Transverse colon (tissue), 4 donors: Measurements from ENCODE around the gene DLGAP1. TPM values are rescaled to one million over a fixed set of nuclear protein-coding genes. Genes with fewer than 3 reads are reported as not detected.
A peak's percentile ranks its signal among the peaks of the same experiment; 100 is the strongest.

Experiments used
- DNase-seq: peaks from one replicate; pipeline ENCODE4 v3.0.0-alpha.2; 2019
- H3K27ac ChIP-seq, 4 donors: fragments of 200-600 bp; sonication (generic); 2 replicates each; pipeline ENCODE4 v1.5.1; 2016 to 2018; ENCODE audit warnings: inconsistent platforms in 4 of 4
- H3K27me3 ChIP-seq: fragments of 200-600 bp; sonication (generic); 2 replicates; pipeline ENCODE4 v1.5.1; 2017; ENCODE audit warnings: inconsistent platforms
- H3K36me3 ChIP-seq, 4 donors: fragments of 200-600 bp; sonication (generic); 2 replicates each; pipeline ENCODE4 v1.5.1; 2017 to 2019; ENCODE audit warnings: inconsistent platforms in 4 of 4
- H3K4me1 ChIP-seq, 4 donors: fragments of 200-600 bp; sonication (generic); 2 replicates each; pipeline ENCODE4 v1.5.1; 2017 to 2020; ENCODE audit warnings: inconsistent platforms in 4 of 4
- H3K4me3 ChIP-seq, 4 donors: fragments of 200-600 bp; sonication (generic); 1 replicate in 1 of 4; 2 replicates in 3 of 4; pipeline versions ENCODE4 v1.5.1 to v1.6.1; 2017 to 2019; ENCODE audit warnings: inconsistent platforms in 4 of 4
- H3K9me3 ChIP-seq, 2 donors: fragments of 200-600 bp; sonication (generic); 2 replicates each; pipeline ENCODE4 v1.5.1; 2017 to 2019; ENCODE audit warnings: inconsistent platforms in 2 of 2
- EP300 ChIP-seq: sonication (generic); formaldehyde crosslinking; IDR thresholded peaks from one replicate; pipeline ENCODE4 v1.6.1; 2017; ENCODE audit warnings: antibody characterized with exemption, low read depth
- POLR2A ChIP-seq: fragments of 450-650 bp; IDR thresholded peaks from one replicate; pipeline ENCODE4 v1.6.1; 2016; ENCODE audit warnings: antibody characterized with exemption, mild to moderate bottlenecking, moderate library complexity
- POLR2AphosphoS5 ChIP-seq, 3 donors: sonication (generic); formaldehyde crosslinking; IDR thresholded peaks; one replicate each; pipeline ENCODE4 v1.6.1; 2016; ENCODE audit warnings: antibody characterized with exemption in 3 of 3
- WGBS, 2 donors: methylation state at CpG; one replicate each; pipeline ENCODE4 v1.1.5; 2018; ENCODE audit warnings: low coverage in 1 of 2; 5-methylcytosine and 5-hydroxymethylcytosine counted together
- in situ Hi-C, 4 donors: fragments of 200-750 bp; cut with MboI; loops; one replicate each; pipeline versions ENCODE4 v1.15.0 to v1.15.1; 2017; ENCODE audit warnings: low sequenced_read_pairs in 3 of 4, low pct_ligation_motif_present in 1 of 4, low pct_unique_long_range_greater_than_20kb in 1 of 4
- intact Hi-C: fragments of 100-400 bp; cut with DNase I; formaldehyde crosslinking; loops from one replicate; pipeline ENCODE4 v1.15.1; 2023; ENCODE audit warnings: low total_unique reads
- total RNA-seq, 4 donors: library from RNA; depleted of rRNA; stranded (reverse); fragments of >200 nt; gene quantifications; one replicate each; pipeline ENCODE4 v1.1.0, GENCODE V29; 2016
- TF ChIP-seq, protein P1 (sequence below), 5 experiments: fragments of 200-600 bp in 3 of 5; fragments of 450-650 bp in 2 of 5; sonication (generic) in 3 of 5; IDR thresholded peaks; 1 replicate in 2 of 5; 2 replicates in 3 of 5; pipeline ENCODE4 v1.5.1; 2016 to 2017; ENCODE audit warnings: antibody characterized with exemption in 5 of 5, inconsistent platforms in 3 of 5, mild to moderate bottlenecking in 2 of 5, moderate library complexity in 1 of 5

Gene DLGAP1
- total RNA-seq, 4 donors from 2014 or later, result 2.7 to 7.2 (median 3.3) TPM

DNA sequence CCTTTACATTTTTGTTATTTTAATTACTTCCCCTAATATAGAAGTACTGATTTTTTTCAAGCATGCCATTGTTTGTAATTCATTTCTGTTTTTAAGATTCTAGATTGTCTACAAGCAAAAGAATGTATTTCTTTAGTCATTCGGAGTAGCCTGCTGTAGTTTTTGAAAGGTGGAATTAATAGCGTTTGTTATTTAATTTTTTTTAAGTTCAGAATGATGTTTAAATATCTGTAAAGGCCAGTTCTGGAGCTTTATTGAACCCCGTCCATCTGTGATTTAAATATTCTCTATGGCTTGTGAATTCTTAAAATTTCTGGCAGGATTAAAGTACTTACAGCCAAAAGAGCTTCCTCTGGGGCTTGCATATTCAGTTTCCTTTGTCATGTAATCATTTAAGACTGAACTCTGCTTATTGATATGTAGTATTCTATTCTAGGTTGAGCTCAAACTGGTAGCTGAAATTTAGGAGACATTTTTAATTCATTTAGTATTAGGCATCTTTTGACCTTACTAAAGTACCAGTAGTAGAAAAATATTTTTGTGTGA is 999.9 kb downstream of the DLGAP1 start:
- no peak for DNase-seq
- in situ Hi-C loops (loop anchor here (5.0 to 25.0 kb wide), 4 partner anchors 132 to 170 kb away; no protein-coding TSS in a partner anchor), intact Hi-C loops (loop anchor here (10.0 kb wide), 1 partner anchor 170 kb away; no protein-coding TSS in a partner anchor)
- 23 to 28% methylated on average over 3 of the region's 3 CpGs for WGBS, 2 donors
- peak overlapping the region in 2 of 4 donors; percentile 68 to 87 for H3K4me3 ChIP-seq
- H3K36me3 ChIP-seq, result peaks cover 0 to 8% (median 0%) of the 10 kb centered on the region in 4 donors
- H3K27me3 ChIP-seq, result no peaks in the 10 kb centered on the region
- H3K27ac ChIP-seq, result peak overlapping the region; percentile 98 to 99 (median 99)
- no peak for TF ChIP-seq POLR2A
- no peak for TF ChIP-seq POLR2AphosphoS5 (IDR thresholded peaks at IDR 0.05)
- no peak for TF ChIP-seq EP300
- TF ChIP-seq, protein P1, sequence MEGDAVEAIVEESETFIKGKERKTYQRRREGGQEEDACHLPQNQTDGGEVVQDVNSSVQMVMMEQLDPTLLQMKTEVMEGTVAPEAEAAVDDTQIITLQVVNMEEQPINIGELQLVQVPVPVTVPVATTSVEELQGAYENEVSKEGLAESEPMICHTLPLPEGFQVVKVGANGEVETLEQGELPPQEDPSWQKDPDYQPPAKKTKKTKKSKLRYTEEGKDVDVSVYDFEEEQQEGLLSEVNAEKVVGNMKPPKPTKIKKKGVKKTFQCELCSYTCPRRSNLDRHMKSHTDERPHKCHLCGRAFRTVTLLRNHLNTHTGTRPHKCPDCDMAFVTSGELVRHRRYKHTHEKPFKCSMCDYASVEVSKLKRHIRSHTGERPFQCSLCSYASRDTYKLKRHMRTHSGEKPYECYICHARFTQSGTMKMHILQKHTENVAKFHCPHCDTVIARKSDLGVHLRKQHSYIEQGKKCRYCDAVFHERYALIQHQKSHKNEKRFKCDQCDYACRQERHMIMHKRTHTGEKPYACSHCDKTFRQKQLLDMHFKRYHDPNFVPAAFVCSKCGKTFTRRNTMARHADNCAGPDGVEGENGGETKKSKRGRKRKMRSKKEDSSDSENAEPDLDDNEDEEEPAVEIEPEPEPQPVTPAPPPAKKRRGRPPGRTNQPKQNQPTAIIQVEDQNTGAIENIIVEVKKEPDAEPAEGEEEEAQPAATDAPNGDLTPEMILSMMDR (IDR thresholded peaks at IDR 0.05), result no peak
- no peaks in the 10 kb centered on the region for H3K9me3 ChIP-seq
- H3K4me1 ChIP-seq, result peaks cover 33 to 65% (median 47%) of the 10 kb centered on the region in 4 donors

DNA sequence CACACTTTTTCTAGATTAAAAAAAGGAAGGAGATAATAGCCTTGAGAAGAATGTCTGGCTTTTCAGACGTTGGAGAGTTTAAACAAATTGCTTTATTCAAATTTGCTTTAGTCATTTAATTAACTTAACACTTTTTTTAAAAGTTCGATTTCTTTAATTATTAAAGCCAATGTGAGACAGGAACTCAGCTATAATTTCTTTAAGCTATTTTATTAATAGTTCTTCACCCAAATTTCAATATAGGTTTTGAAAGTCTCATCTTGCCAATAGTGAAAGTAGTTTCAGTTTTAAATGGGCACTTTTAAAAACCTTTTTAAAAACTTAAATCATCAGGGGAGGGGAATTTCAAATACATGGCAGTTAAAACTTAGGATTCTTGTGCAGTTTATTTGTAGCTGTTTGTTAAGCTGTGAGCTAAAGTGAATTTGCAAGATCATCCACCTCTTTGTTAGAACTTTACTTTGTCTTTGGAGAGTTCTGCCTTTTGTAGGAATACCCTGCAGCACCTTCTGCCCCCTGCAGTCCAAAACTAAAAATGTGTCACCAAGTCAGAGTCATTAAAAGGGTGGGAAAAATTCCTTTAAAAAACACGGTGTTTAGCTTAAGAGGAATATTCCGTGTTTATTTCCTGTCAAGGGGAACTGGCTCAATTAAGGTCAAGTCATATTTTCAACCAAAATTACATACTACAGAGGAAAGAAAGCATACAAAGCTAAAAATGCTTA is 1000.6 kb downstream of the DLGAP1 start:
- WGBS, 2 donors, result 0 to 1% methylated on average over 4 of the region's 4 CpGs
- no peaks in the 10 kb centered on the region for H3K9me3 ChIP-seq
- intact Hi-C loops, result loop anchor here (5.0 to 10.0 kb wide), 2 partner anchors 170 to 213 kb away; no protein-coding TSS in a partner anchor

DNA sequence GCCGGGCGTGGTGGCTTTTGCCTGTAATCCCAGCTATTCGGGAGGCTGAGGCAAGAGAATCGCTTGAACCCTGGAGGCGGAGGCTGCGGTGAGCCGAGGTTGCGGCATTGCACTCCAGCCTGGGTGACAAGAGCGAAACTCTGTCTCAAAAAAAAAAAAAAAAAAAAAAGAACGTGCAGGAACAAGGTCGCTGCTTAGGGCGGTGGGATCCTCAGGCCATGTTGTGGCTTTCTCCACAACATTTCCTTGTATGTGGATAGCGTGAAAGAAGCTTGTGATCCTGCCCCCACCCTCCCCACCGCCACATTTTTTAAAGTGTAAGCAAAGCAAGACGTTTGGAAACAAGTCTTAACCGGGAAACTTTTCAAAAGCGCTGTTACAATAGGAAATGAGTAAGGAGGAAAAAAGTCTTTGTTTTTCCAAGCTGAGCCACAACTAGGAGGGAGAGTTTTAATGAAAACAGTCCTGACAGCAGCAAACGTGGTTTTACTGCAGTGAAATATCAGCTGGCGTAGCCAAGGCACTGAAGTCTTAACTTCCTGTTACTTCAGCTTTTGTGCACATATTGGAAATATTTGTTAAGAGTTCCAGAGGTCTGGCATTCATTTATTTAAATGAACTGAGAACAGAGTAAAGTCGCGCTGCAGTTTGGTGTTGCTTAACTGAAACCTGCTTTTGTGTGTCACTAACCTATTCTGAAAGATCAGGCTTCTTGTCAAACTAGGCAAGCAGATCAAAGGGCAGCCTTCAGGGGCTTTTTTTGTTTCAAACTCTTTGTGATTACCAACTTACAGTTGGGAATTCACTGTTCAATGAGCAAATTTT is 1001.4 kb downstream of the DLGAP1 start:
- Histone ChIP-seq H3K9me3 (no peaks in the 10 kb centered on the region), H3K27me3 (no peaks in the 10 kb centered on the region), H3K36me3 (peaks cover 0 to 6% (median 0%) of the 10 kb centered on the region in 4 donors), H3K4me1 (peaks cover 24 to 55% (median 38%) of the 10 kb centered on the region in 4 donors), H3K27ac (peak overlapping the region; percentile 98 to 99 (median 99)), H3K4me3 (peak overlapping the region; percentile 5 to 87 (median 76))
- 14 to 17% methylated on average over 3 to 21 of the region's 21 CpGs for WGBS, 2 donors
- intact Hi-C loops (loop anchor here (5.0 to 10.0 kb wide), 2 partner anchors 169 to 214 kb away; no protein-coding TSS in a partner anchor), in situ Hi-C loops (loop anchor here (5.0 to 25.0 kb wide), 4 partner anchors 134 to 169 kb away; no protein-coding TSS in a partner anchor)
- DNase-seq, result peak; percentile 55
- TF ChIP-seq POLR2AphosphoS5 (IDR thresholded peaks at IDR 0.05), result peak; percentile 23 to 77 (median 59)
- no peak for TF ChIP-seq POLR2A
- no peak for TF ChIP-seq EP300
- TF ChIP-seq, protein P1 (IDR thresholded peaks at IDR 0.05), result no peak

More for the DNA sequence above, 1000.6 kb downstream of the DLGAP1 start:
- TF ChIP-seq POLR2AphosphoS5 (IDR thresholded peaks at IDR 0.05) (peak; percentile 35 to 74 (median 70)), POLR2A (no peak), EP300 (no peak)
- TF ChIP-seq, protein P1 (IDR thresholded peaks at IDR 0.05), result peak; percentile 54 to 83 (median 66)
- H3K36me3 ChIP-seq, result peaks cover 0 to 8% (median 0%) of the 10 kb centered on the region in 4 donors
- no peaks in the 10 kb centered on the region for H3K27me3 ChIP-seq
- H3K4me1 ChIP-seq, result peaks cover 32 to 63% (median 46%) of the 10 kb centered on the region in 4 donors
- peak overlapping the region; percentile 5 to 87 (median 76) for H3K4me3 ChIP-seq
- peak overlapping the region; percentile 98 to 99 (median 99) for H3K27ac ChIP-seq
- DNase-seq, result peak; percentile 39
- in situ Hi-C loops, result loop anchor here (5.0 to 25.0 kb wide), 5 partner anchors 133 to 170 kb away; no protein-coding TSS in a partner anchor
